PC-3 (cell line): ENCODE data around the gene CDHR3. TPM values are rescaled to one million over a fixed set of nuclear protein-coding genes. Genes with fewer than 3 reads are reported as not detected.

ENCODE experiments used
- ATAC-seq: fragments of 200-7000 bp; cut with Tn5 transposase; 2 replicates; pipeline ENCODE4 v1.9.1; 2020; ENCODE audit warnings: mild to moderate bottlenecking, moderate library complexity
- Bru-seq: library from RNA; stranded (reverse); fragments of 400-500 nt; gene quantifications from one replicate; lab custom pipeline; 2021; lab: Mats Ljungman, UMichigan
- BruChase-seq, 2 experiments: library from RNA; stranded (reverse); fragments of 400-500 nt; gene quantifications; one replicate each; lab custom pipeline; 2021; lab: Mats Ljungman, UMichigan
- BruUV-seq: library from RNA; stranded (reverse); fragments of 400-500 nt; replicated peaks from 2 replicates; lab custom pipeline; 2021; lab: Mats Ljungman, UMichigan
- CTCF ChIA-PET: fragments of 300-600 bp; sonication (Branson Sonifier 250); formaldehyde crosslinking; loops from one replicate; lab custom pipeline; 2022; ENCODE audit warnings: antibody characterized with exemption; lab: Charles Lee
- POLR2A ChIA-PET: fragments of 300-600 bp; sonication (Branson Sonifier 250); formaldehyde crosslinking; loops from one replicate; lab custom pipeline; 2022; ENCODE audit warnings: antibody characterized with exemption; ENCODE audit not compliant: unreplicated experiment; lab: Charles Lee
- DNase-seq: peaks from one replicate; pipeline ENCODE4 v3.0.0-alpha.2; 2015
- H2AFZ ChIP-seq: fragments of 300-600 bp; sonication (generic); 2 replicates; pipeline ENCODE4 v1.6.0; 2016; ENCODE audit warnings: antibody characterized with exemption, low read length
- H3F3A ChIP-seq: fragments of 300-600 bp; sonication (generic); one replicate; pipeline ENCODE4 v1.6.0; 2017; ENCODE audit warnings: antibody characterized with exemption, low read length, control low read depth, mild to moderate bottlenecking; ENCODE audit not compliant: unreplicated experiment
- H3K27ac ChIP-seq: fragments of 300-600 bp; sonication (generic); 2 replicates; pipeline ENCODE4 v1.5.1; 2016; ENCODE audit warnings: mild to moderate bottlenecking, low read length
- H3K27me3 ChIP-seq: fragments of 300-600 bp; sonication (generic); 2 replicates; pipeline ENCODE4 v1.6.1; 2016; ENCODE audit warnings: low read length, mixed read lengths
- H3K36me3 ChIP-seq: fragments of 300-600 bp; sonication (generic); 2 replicates; pipeline ENCODE4 v1.6.1; 2016; ENCODE audit warnings: low read depth, mixed run types, low read length, mixed read lengths
- H3K4me1 ChIP-seq: fragments of 300-600 bp; sonication (generic); 2 replicates; pipeline ENCODE4 v1.5.1; 2016; ENCODE audit warnings: low read length; ENCODE audit not compliant: insufficient read depth
- H3K4me2 ChIP-seq: fragments of 300-600 bp; sonication (generic); 2 replicates; pipeline ENCODE4 v1.6.0; 2016; ENCODE audit warnings: low read length
- H3K4me3 ChIP-seq: fragments of 300-600 bp; sonication (generic); 2 replicates; pipeline ENCODE4 v1.5.1; 2016; ENCODE audit warnings: mild to moderate bottlenecking, low read length, mixed read lengths
- H3K79me2 ChIP-seq: fragments of 300-600 bp; sonication (generic); 2 replicates; pipeline ENCODE4 v1.6.1; 2017; ENCODE audit warnings: low read length, mixed read lengths
- H3K9ac ChIP-seq: fragments of 300-600 bp; sonication (generic); 2 replicates; pipeline ENCODE4 v1.6.0; 2016; ENCODE audit warnings: mild to moderate bottlenecking, low read length
- H3K9me2 ChIP-seq: fragments of 300-600 bp; sonication (generic); replicated peaks from 2 replicates; pipeline ENCODE4 v1.6.1; 2016; ENCODE audit warnings: mixed run types, low read length, mixed read lengths
- H3K9me3 ChIP-seq: fragments of 300-600 bp; sonication (generic); 2 replicates; pipeline ENCODE4 v1.6.1; 2016; ENCODE audit warnings: low read length, mixed read lengths
- H4K20me1 ChIP-seq: fragments of 300-600 bp; sonication (generic); 2 replicates; pipeline ENCODE4 v1.6.1; 2016; ENCODE audit warnings: low read length, mixed read lengths
- CTCF ChIP-seq: fragments of 300-600 bp; sonication (generic); conservative IDR thresholded peaks from 2 replicates; pipeline ENCODE4 v1.5.1; 2017; ENCODE audit warnings: antibody characterized with exemption, low read depth, mild to moderate bottlenecking, low read length
- EZH2 ChIP-seq: fragments of 300-600 bp; sonication (generic); IDR thresholded peaks from one replicate; pipeline ENCODE4 v1.6.1; 2017; ENCODE audit warnings: antibody characterized with exemption, mild to moderate bottlenecking, low read length; ENCODE audit not compliant: unreplicated experiment
- EZH2phosphoT487 ChIP-seq: fragments of 300-600 bp; sonication (generic); IDR thresholded peaks from 2 replicates; pipeline ENCODE4 v1.6.1; 2018; ENCODE audit warnings: mild to moderate bottlenecking, antibody characterized with exemption, low read length, borderline replicate concordance
- intact Hi-C: fragments of 100-400 bp; cut with micrococcal nuclease; formaldehyde crosslinking; loops from 2 replicates; pipeline ENCODE4 v1.9.0; 2023
- long read RNA-seq: library from polyadenylated mRNA; unstranded; transcript quantifications from one replicate; pipeline ENCODE4 v2.0.0, GENCODE V29; 2021; ENCODE audit not compliant: unreplicated experiment
- total RNA-seq: library from RNA; depleted of rRNA; stranded (reverse); fragments of >200 nt; gene quantifications from 2 replicates; pipeline ENCODE4 v1.2.3, GENCODE V29; 2014; rRNA removed

Gene CDHR3
- total RNA-seq, result 5.9 and 9.8 TPM in 2 replicates
- Bru-seq, nascent RNA, result percentile 37 among the genes with signal in this experiment
- percentile 54 among the genes with signal in this experiment for BruChase-seq, experiment 1, labeled RNA remaining after a 6-hour chase
- percentile 54 among the genes with signal in this experiment for BruChase-seq, experiment 2, labeled RNA remaining after a 2-hour chase
- long read RNA-seq, partial matches to known transcripts, result 2 of 9 reads
- long read RNA-seq, other reads (novel, unspliced or antisense), result 7 of 9 reads

- Histone ChIP-seq H3K4me3 (no peak within 1 kb of the TSS), H3K4me1 (no peaks in the 10 kb centered on the region), H3K9me2 (no peaks in the 10 kb centered on the region), H3K27ac (no peak within 1 kb of the TSS), H3K79me2 (no peaks in the 10 kb centered on the region), H3K9me3 (no peaks in the 10 kb centered on the region), H3K36me3 (no peaks in the 10 kb centered on the region), H2AFZ (no peak within 1 kb of the TSS), H4K20me1 (no peaks in the 10 kb centered on the region), H3K27me3 (no peaks in the 10 kb centered on the region), H3K9ac (no peak within 1 kb of the TSS), H3K4me2 (no peak within 1 kb of the TSS), H3F3A (no peaks in the 10 kb centered on the region)
- ChIA-PET POLR2A (no interaction called here), CTCF (no interaction called here)
- TF ChIP-seq EZH2phosphoT487, result no peak
- TF ChIP-seq EZH2, result no peak
- no peak for TF ChIP-seq CTCF
- DNase-seq (no peak), ATAC-seq (peak; percentile 38; the same call in 1 of the 2 replicates)
- intact Hi-C loops, result no loop called here
- no TSS peak for BruUV-seq
Measured at GRCh38 chr7:105963038-105963667, at the start of gene CDHR3. Gene CDHR3 (plus strand): TSS chr7:105963264. CDS start chr7:105963319, 55 bp downstream.

- H4K20me1 ChIP-seq, result no peaks in the 10 kb centered on the region
- H3K9me3 ChIP-seq, result no peaks in the 10 kb centered on the region
- no peak overlapping the region for H3K9ac ChIP-seq
- no peak overlapping the region for H3K27ac ChIP-seq
- ATAC-seq (no peak), DNase-seq (no peak)
- POLR2A ChIA-PET, result no interaction called here
- no peak overlapping the region for H3K4me2 ChIP-seq
- no peaks in the 10 kb centered on the region for H3F3A ChIP-seq
- CTCF ChIA-PET, result no interaction called here
- no peaks in the 10 kb centered on the region for H3K27me3 ChIP-seq
- no peak overlapping the region for H3K4me3 ChIP-seq
- H3K9me2 ChIP-seq, result no peaks in the 10 kb centered on the region
- no peaks in the 10 kb centered on the region for H3K4me1 ChIP-seq
- no TSS peak for BruUV-seq
- no peak overlapping the region for H2AFZ ChIP-seq
- intact Hi-C loops, result no loop called here
- TF ChIP-seq EZH2, result no peak
- no peak for TF ChIP-seq CTCF
- no peak for TF ChIP-seq EZH2phosphoT487
- H3K79me2 ChIP-seq, result no peaks in the 10 kb centered on the region
- no peaks in the 10 kb centered on the region for H3K36me3 ChIP-seq
Measured at GRCh38 chr7:105913947-105914346, 49.1 kb upstream of the CDHR3 start.

- Histone ChIP-seq H2AFZ (no peak overlapping the region), H3K9me3 (no peaks in the 10 kb centered on the region), H3K4me3 (no peak overlapping the region), H3K9ac (no peak overlapping the region), H3K27ac (no peak overlapping the region), H4K20me1 (no peaks in the 10 kb centered on the region), H3F3A (no peaks in the 10 kb centered on the region), H3K79me2 (no peaks in the 10 kb centered on the region), H3K4me1 (no peaks in the 10 kb centered on the region), H3K9me2 (no peaks in the 10 kb centered on the region), H3K36me3 (no peaks in the 10 kb centered on the region), H3K27me3 (no peaks in the 10 kb centered on the region), H3K4me2 (no peak overlapping the region)
- no TSS peak for BruUV-seq
- DNase-seq, result peak; percentile 33
- CTCF ChIA-PET, result no interaction called here
- intact Hi-C loops, result no loop called here
- peak; percentile 74 for ATAC-seq
- POLR2A ChIA-PET, result no interaction called here
- TF ChIP-seq EZH2 (no peak), EZH2phosphoT487 (no peak), CTCF (no peak)
Measured at GRCh38 chr7:105916603-105917002, 46.5 kb upstream of the CDHR3 start.
